Measurements from ENCODE around the gene BMPER. TPM values are rescaled to one million over a fixed set of nuclear protein-coding genes. Genes with fewer than 3 reads are reported as not detected.

The BMPER gene
- total RNA-seq, 1 donor from 2014 or later = 5.0 TPM

DNA sequence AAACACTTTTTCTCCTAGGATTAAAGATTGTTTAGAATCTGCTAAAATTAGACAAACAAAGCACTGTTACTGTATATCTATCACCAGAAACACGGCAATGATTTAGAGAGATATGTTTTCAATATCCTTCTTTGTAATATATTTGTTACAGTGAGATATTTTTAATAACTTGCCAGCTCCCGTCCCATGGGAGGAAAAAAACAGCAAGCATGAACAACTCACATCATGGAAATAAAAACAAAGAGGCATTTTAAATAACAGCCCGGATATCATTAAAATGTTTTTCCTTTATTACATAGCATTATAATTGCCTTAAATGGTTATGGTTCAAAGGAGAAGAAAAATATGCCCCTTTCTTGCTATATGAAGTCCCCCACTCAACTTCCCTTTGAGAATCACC lies 272.1 kb downstream of the BMPER start:
- no peak for DNase-seq (ENCODE audit: low spot score)

- no peak for DNase-seq (ENCODE audit: low spot score)
Measured at GRCh38 chr7:34181271-34181958, 276.1 kb downstream of the BMPER start.

- DNase-seq (ENCODE audit: low spot score) = no peak
Measured at GRCh38 chr7:34184466-34184865, 279.1 kb downstream of the BMPER start.

DNA sequence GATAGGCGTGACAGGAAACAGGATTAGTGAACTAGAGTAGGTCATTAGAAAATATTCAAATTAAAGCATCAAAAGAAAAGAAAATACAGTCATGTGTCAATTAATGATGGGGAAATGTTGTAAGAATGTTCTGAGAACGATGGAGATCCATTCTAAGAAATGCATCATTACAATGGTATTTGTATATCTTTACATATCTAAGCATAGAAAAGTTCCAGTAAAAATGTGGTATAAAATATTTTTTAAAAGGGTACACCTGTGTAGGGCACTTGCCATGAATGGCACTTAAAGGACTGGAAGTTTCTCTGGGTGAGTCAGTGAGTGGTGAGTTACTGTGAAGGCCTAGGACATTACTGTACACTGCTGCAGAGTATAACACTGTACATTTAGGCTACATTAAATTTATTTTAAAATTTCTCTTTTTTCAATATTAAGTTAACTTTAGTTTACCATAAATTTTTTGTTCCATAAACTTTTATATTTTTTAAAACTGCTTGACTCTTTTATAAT lies 282.5 kb downstream of the BMPER start:
- DNase-seq (ENCODE audit: low spot score) = no peak

DNA sequence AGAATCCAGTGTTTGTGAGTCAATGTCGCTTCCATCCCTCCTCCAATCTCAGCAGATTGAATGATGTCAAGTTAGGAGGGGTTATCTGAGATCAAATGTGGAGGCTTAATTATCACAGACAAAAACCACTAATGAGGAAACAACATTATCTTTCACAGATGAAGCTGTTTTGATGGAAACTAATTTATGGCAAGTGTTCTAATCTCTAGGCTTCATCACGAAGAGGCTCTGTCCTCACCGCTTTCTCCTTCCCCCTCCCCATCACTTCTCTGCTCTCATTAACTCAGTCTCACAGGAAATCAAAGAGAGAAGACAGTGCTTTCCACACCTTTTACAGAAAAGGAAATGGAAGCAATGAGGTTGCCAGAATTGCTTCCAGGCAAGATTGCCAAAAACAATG lies 283.7 kb downstream of the BMPER start:
- DNase-seq (ENCODE audit: low spot score) = no peak

GRCh38 chr7:34190299-34190698 lies 285.0 kb downstream of the BMPER start:
- DNase-seq (ENCODE audit: low spot score) = no peak

DNA sequence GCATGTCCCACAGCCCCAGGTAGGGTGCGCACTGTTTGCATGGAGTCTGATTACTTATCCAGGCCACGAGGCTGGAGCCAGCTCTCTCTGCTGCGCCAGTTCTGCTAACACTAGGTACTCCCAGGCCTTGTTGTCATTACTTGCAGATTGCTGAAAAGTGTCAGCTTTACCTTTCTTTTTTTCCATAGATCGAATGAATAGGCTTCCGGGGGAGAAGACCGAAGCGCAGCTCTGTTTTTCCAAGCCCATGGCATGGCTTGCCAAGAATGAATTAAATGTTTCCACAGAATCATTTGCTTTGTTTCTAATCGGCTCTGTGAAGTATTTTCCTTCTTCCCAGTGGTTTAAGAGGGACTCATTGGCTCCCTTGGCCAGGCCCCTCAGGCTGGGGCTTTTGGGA lies 285.8 kb downstream of the BMPER start:
- no peak for DNase-seq (ENCODE audit: low spot score)

DNA sequence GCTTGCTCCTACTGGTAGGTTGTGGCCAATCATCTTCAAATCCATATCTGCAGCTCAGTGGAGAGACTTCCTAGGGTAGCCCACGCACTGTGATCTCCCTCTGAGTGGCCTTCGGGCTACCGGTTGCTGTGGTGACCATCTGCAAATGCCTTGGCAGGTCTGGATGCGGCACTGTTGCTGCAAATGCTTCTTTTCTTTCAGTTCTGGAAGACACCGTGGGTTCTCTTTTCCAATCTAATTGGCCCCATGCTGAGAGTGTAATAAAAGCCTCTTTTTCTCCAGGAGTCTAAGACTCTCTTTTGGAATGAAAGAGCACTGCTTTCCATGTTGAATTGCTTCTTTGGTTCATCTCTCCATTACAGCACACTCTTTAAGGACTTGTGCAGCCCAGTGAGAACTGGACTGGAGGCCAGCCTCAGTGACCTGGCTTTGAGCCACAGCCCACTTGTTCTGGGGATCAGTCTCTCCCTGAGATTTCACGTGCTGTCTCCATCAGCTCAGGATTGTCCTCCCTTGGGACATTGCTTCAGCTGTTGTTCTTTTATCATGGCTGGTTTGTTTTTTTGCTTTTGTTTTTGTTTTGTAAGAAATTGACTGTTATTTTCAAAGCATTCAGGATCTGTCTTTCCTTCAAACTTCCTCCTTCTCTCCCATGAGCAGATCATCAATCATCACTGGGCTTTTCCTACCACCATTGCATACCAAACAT lies 286.6 kb downstream of the BMPER start:
- DNase-seq (ENCODE audit: low spot score) = no peak

DNA sequence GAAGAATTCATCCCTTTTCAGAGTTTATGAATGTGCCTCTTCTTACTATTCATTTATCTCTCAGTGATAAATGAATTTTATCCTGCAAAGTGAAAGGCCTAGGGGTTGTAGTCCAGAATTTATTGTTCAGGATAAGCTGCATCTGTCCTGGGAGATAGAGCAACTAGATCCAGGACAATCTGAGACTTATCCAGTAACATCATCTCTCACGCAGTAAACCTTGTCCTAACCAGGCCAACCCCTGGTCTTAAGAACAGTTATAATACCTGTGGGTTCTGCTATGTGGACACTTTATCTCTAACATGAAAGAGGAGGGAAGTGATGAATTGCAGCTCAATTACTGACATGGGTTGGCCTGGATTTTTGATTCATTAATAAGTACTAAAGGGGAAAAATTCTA lies 287.6 kb downstream of the BMPER start:
- no peak for DNase-seq (ENCODE audit: low spot score)

GRCh38 chr7:34198231-34198641 lies 292.9 kb downstream of the BMPER start:
- DNase-seq (ENCODE audit: low spot score) = no peak
